HG02840 (cell line): ENCODE measurements around the gene LAMTOR1.

Experiments
- ATAC-seq: cut with Tn5 transposase; IDR thresholded peaks from one replicate; pipeline ENCODE4 v1.9.1; 2021; ENCODE audit warnings: mild to moderate bottlenecking, moderate library complexity, moderate number of reproducible peaks; ENCODE audit not compliant: unreplicated experiment, low FRiP score

LAMTOR1 gene

GRCh38 chr11:72083414-72083813 is 19.7 kb downstream of the LAMTOR1 start:
- ATAC-seq, result no peak

- ATAC-seq, result no peak
Observed at GRCh38 chr11:72081821-72082453, 21.2 kb downstream of the LAMTOR1 start.

DNA sequence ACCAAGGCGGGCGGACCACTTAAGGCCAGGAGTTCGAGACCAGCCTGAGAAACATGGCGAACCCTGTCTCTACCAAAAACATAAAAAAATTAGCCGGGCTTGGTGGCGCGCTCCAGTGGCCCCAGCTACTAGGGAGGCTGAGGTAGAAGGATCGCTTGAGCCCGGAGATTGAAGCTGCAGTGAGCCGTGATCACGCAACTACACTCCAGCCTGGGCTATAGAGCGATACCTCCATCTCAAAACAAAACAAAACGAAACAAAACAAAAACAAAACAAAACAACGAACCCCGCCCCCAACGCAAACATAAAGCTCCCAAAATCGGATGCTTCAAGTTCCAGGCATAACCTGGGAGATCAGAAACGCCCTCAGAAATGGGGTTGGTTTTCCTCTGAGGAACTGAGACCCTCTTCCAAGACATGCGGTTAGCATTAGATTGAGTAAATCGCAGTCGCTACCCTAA is 21.9 kb downstream of the LAMTOR1 start:
- ATAC-seq, result no peak

DNA sequence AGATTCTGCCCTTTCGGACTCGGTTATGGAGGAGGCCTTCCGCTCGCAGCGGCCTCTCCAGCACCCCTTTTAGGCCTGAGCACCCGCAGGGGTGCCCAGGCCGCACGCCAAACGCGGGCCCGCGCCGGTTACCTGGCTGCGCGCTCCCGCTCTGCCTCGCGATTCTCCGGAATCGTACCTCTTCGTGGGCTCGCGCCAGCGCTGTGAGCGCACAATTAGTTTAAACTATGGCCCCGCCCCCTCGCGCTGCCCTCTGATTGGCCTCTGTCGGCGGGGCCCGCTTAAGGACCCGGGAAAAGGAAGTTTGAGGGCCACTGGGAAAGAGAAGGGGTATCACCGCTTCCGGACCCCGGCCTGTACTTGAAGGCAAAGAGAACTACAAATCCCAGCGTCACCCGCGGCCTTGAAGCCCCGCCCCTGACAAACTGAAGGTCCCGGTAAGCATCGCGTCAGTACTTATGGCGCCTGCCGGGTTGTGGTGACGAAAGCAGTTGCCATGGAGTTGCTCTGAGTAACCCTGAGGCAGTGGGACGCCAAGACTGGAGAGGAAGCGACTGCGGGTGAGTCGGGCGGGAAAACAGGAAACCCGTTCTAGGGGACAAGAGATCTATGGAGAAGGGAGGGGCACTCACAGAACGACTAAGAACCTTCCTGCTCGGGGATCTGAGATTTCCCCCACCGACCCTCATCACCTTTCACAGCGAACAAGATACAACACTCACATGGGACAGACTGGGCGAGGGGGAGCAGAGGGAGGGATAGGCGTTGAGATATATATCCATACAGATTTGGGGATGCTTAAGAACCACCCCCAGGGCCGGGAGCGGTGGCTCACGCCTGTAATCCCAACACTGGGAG is 22.5 kb downstream of the LAMTOR1 start, which contains the start of the genes LRRC51 and NUMA1:
Gene LRRC51, plus strand, starts transcription at position 525 of the 858 bp plus-strand sequence. CDS start 8,234 bp downstream, outside the sequence.
Gene NUMA1, minus strand, starts transcription at position 217 of the 858 bp plus-strand sequence. CDS start 44,599 bp downstream, outside the sequence.
- ATAC-seq, result peak; percentile 97

DNA sequence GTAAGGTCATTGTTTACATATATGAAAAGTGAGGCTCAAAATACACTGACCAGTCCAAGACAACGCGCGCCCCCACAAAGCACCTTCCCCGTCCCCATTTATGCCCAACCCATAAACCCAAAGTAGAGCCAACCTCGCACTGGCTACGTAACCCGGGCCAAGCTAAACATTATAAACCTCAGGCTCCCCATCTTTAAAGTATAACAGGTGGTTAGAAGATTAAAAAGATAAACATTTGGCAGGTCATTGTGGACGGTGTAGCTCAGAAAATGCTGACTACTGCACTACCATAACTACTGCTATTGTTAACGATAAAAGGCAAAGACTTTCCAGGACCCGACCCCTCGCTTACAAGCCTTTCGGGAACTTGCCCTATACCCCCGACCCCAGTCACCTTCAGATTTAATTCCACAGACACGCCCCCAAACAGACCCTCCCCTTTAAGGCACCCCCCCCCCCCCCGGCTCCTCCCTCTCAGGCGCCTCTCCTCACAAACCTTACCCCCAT is 23.2 kb downstream of the LAMTOR1 start:
- no peak for ATAC-seq

DNA sequence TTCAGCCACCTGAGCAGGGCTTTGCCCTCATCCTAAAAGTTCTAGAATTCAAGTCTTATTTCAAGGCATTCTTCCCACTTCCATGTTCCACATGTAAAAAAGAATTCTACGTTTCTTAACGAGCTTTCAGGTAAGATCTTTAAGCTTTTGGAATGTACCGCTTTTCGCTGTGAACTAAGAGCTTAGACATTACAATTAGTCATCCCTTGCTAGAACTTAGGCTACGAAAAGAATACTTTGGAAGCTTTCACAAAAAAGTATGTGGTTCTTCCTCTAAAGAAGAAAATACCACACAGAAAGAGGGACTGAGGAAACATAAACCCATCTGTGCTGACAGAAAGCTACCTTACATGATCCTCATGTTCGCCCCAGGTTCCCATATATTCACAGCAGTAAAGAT is 24.6 kb downstream of the LAMTOR1 start:
- no peak for ATAC-seq

- ATAC-seq, result no peak
Observed at GRCh38 chr11:72075756-72076155, 27.3 kb downstream of the LAMTOR1 start.

DNA sequence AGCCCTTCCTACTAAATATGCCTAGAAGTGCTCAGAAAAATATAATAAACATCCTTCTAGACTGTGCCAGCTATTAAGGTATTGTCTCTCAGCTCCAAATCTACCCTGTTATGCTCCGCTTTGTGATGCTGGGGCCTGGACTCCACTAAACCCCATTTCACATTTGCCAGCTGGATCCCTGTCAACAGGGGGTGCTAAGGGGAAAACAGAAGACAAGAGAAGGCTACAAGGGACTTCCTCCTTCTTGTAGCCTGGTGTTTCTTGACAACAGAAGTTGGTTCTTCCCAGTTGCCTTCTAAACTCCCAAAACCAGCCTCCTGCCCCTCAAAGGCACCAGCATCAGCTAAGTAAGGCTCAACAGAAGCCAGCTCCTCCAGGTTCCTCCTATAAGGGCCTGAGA is 28.0 kb downstream of the LAMTOR1 start:
- ATAC-seq, result no peak

DNA sequence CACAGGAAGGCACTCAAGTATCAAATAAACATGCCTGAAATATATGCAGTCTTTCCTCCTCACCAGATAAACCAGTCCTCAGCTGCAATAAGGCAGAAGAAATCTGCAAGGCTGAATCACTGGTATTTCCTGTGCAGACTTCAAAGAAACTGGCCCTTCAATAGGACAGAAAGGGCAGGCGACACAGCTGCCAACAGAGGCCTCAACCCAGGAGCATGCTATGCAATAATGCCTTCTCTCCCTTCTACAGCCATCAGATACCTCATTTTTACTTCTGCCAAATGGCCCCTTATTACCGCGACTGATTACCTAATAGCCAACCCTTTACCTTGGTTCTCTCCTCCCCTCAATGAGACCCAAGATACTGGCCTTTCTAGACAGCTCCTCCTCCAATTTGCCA is 30.7 kb downstream of the LAMTOR1 start:
- ATAC-seq, result no peak

GRCh38 chr11:72070491-72070890 is 32.6 kb downstream of the LAMTOR1 start:
- no peak for ATAC-seq

DNA sequence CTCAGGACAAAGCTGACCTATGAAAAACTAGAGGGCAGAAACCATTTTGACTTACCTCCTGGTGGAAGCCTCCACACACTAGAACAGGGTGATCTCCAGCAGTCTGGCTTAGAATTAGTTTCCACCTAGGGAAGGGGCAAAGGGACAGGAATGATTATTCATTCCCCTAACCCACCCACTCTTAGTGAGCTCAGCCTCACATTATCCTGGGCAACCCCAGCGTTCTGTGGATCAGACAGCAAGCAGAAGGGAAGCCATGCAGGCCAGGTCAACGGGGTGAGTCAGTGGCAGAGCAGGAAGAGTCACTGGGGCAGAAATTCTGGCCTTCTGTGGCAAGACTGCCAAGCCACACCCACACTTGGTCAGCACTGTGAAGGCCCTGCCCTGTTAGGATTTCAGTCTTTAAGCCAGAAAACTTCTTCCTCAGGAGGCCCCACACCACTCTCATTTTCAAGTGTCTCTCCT is 33.3 kb downstream of the LAMTOR1 start:
- no peak for ATAC-seq

DNA sequence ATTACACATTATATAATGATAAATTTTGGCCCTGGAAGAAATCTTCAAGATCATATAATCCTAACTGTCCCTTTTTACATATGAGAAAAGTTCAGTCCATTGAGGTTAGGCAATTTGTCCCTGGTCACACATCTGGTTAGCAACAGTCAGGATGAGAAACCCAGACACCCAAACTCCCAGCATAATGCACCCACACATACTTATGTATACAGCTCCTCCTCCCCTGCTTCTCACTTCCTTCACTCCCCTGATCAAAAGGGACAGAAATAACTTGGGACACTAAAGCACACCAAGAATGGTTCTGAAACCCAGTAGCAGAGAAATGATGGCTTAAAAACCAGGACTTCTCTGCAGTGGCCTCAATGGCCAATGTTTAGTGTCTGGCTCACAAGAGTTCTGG is 33.9 kb downstream of the LAMTOR1 start:
- no peak for ATAC-seq

DNA sequence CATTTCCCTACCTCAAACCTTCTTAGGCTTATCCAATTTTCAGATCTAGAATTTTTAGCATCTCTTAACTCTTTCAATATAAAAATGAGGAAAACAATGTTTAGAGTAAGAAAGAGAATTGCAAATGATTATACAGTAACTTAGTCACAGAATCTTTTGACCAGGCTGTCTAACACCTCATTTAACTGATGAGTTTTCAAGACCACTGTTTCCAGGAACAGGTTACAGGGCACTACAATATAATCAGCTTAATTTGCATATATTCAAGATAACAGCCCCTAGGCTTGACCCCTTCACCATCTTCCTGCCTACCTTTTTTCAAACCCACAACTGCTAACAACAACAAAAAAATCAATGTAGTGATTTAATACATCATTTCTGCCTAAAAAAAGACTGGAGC is 35.4 kb downstream of the LAMTOR1 start:
- ATAC-seq, result no peak

DNA sequence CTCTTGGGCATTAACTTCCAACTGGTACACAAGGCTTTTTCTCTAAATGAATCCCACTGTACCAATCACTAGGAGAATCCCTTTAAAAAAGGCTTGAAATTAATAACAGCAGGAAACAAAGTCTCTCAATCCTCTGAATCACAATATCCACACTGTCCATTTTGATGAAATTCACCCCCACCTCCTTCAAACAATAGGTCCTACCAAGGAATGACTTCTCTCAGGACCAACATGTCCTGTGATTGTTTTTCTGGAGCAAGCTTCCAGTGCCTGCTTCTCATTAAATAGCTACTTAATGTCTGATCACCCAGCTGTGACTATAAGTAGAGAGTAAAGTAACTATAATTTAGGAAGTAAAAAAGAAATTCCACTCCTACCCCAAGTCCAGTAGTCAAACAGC is 35.8 kb downstream of the LAMTOR1 start:
- no peak for ATAC-seq

GRCh38 chr11:72066855-72067254 is 36.2 kb downstream of the LAMTOR1 start:
- ATAC-seq, result no peak

DNA sequence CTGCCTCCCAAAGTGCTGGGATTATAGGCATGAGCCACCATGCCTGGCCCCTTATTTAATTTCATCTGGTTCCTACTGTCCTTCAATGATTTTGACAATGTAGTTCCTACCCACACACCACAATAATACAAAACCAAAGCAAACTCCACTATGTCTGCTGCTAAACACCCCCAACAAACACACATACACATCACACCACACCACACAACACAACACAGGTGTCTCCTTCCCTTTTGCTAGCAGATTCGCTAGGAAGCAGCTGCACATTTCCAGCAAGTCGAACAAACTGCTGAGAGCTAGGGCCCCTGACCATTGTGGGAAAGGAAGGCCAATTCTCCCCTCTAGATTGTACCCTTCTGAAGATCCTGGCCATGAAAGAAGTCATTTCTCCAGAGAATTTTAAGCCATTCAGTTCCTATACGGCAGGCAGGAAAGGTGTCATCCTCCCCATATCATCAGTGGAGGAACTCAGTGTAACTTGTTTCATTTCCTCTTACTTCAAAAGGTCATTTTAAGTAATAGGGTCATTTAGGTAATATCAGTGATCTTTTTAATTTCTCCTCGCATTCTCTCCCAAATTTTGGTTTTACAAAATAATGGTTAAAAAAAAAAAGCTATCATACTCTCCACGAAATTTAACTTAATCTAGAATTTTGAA is 41.2 kb downstream of the LAMTOR1 start:
- no peak for ATAC-seq

DNA sequence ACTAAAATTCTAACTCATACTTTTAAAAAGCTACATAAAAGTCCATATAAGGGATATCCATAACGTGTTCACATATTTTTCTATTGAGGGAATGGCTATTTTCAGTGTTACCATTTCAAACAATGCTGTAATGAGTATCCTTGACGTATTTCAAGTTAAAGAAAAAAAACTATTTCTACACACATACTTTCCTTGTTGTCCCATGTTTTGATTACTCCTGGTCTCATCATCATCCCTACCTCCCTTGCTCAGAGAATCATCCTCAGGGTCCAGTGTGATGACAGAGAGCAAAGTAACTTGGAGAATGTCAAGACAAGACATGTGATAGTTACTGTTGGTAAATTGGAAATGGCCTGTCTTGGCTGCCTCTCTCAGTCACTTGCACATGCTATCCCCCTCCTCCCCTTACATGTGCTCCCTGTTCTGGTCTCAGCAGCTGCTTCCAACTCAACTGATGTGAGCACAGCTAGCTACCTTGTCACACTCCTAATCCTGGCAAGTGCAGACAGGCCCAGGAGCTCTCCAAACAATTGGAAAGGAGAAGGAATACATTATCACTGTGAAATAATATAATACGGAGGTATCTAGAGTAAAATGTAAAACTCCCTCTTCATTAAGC is 44.6 kb downstream of the LAMTOR1 start:
- no peak for ATAC-seq

DNA sequence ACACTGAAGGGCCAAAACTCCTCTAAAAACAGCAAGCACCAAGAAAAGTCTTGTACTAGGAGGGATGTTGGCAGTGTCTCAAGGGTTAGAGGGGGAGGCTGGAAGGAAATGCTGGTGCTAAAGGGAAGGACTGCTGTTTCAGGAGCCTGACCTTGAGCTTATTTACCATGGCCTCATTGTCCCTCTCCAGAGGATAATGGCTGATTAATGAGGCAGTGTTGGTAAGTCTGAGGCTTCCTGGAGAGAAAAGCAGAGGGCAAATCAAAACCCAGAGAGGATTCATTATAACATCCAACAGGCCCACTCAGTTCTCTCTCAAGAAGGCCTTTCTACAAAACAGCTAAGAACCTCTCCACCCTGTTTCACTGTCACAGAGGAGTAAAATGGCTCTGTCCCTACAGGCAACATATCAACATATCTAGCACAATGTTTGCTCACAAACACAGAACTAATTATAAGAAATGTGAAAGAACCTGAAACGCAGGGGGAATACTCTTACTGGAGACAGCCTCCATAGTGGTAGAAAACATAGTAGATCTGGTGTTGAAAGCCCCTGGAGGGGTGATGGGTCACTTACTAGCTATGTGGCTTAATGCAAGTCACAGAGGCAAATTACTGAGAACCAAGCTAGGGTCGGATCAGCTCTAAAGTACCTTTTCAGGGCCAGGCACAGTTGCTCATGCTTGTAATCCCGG is 54.2 kb downstream of the LAMTOR1 start:
- no peak for ATAC-seq
